Mesenteric fat pad (tissue), 1 donor: ENCODE results near the gene EIF2D. TPM values are rescaled to one million over a fixed set of nuclear protein-coding genes. Genes with fewer than 3 reads are reported as not detected.

ENCODE experiments used
- DNase-seq: peaks from one replicate; pipeline ENCODE4 v3.0.0-alpha.2; 2020; ENCODE audit warnings: low spot score
- total RNA-seq: library from RNA; stranded (reverse); fragmentation: NEBNext Ultra II Directional; extraction: Animal tissue kit (Norgen Biotek cat#: 25700); gene quantifications from one replicate; pipeline ENCODE4 v1.2.1, GENCODE V29; 2021
- donor health status: DM: yes; HTN: yes; CAD: no.

EIF2D gene
- total RNA-seq, 1 donor from 2014 or later, result 37.8 TPM

- no peak for DNase-seq
Measured at GRCh38 chr1:206572835-206573234, 39.4 kb downstream of the EIF2D start.

- no peak for DNase-seq
Measured at GRCh38 chr1:206570529-206570928, 41.7 kb downstream of the EIF2D start.

GRCh38 chr1:206569556-206569955 is 42.7 kb downstream of the EIF2D start:
- no peak for DNase-seq

GRCh38 chr1:206568779-206569352 is 43.4 kb downstream of the EIF2D start:
- no peak for DNase-seq

GRCh38 chr1:206568256-206568655 is 44.0 kb downstream of the EIF2D start:
- no peak for DNase-seq

GRCh38 chr1:206566999-206567398 is 45.3 kb downstream of the EIF2D start:
- DNase-seq, result no peak

GRCh38 chr1:206565995-206566394 is 46.3 kb downstream of the EIF2D start:
- DNase-seq, result no peak

- DNase-seq, result no peak
Measured at GRCh38 chr1:206563367-206564207, 48.7 kb downstream of the EIF2D start.

- DNase-seq, result no peak
Measured at GRCh38 chr1:206560007-206560716, 52.1 kb downstream of the EIF2D start.

GRCh38 chr1:206559672-206559995 is 52.6 kb downstream of the EIF2D start:
- DNase-seq, result no peak

GRCh38 chr1:206558794-206559671 is 53.2 kb downstream of the EIF2D start:
- DNase-seq, result no peak

- no peak for DNase-seq
Measured at GRCh38 chr1:206557636-206558473, 54.4 kb downstream of the EIF2D start.

- peak; percentile 94 for DNase-seq
Measured at GRCh38 chr1:206556750-206557635, 55.3 kb downstream of the EIF2D start.

GRCh38 chr1:206556047-206556749 is 56.1 kb downstream of the EIF2D start:
- no peak for DNase-seq

- DNase-seq, result no peak
Measured at GRCh38 chr1:206555473-206555935, 56.8 kb downstream of the EIF2D start.

GRCh38 chr1:206554701-206555472 is 57.4 kb downstream of the EIF2D start:
- no peak for DNase-seq

GRCh38 chr1:206554211-206554610 is 58.1 kb downstream of the EIF2D start:
- no peak for DNase-seq

GRCh38 chr1:206551986-206552326 is 60.3 kb downstream of the EIF2D start:
- no peak for DNase-seq
